Adrenal gland (tissue), 12 donors: ENCODE measurements around the gene H2BK1. TPM values are rescaled to one million over a fixed set of nuclear protein-coding genes. Genes with fewer than 3 reads are reported as not detected.
A peak's percentile ranks its signal among the peaks of the same experiment; 100 is the strongest.

Experiments used
- DNase-seq, 7 donors: peaks; one replicate each; pipeline ENCODE4 v3.0.0-alpha.2; 2019 to 2020
- H3K27ac ChIP-seq, 5 donors: fragments of 200-600 bp; sonication (generic) in 4 of 5; 1 replicate in 3 of 5; 2 replicates in 2 of 5; pipeline versions ENCODE4 v1.5.1 to v1.8.0; 2016 to 2020; ENCODE audit warnings: mild to moderate bottlenecking in 1 of 5
- H3K27me3 ChIP-seq: fragments of 200-600 bp; 2 replicates; pipeline ENCODE4 v1.8.0; 2021
- H3K36me3 ChIP-seq, 2 donors: fragments of 200-600 bp; replicated peaks in 1 of 2; 1 replicate in 1 of 2; 2 replicates in 1 of 2; pipeline versions ENCODE4 v1.5.1 to v1.8.0; 2018 to 2022
- H3K4me1 ChIP-seq, 2 donors: fragments of 200-600 bp; replicated peaks in 1 of 2; 1 replicate in 1 of 2; 2 replicates in 1 of 2; pipeline versions ENCODE4 v1.5.1 to v1.8.0; 2018 to 2021
- H3K4me3 ChIP-seq, 4 donors: fragments of 200-600 bp; sonication (generic) in 3 of 4; one replicate each; pipeline ENCODE4 v1.5.1; 2016 to 2018
- H3K9me3 ChIP-seq, 3 donors: fragments of 200-600 bp; sonication (generic) in 1 of 3; replicated peaks in 1 of 3; 1 replicate in 2 of 3; 2 replicates in 1 of 3; pipeline versions ENCODE4 v1.5.1 to v1.8.0; 2016 to 2021
- POLR2A ChIP-seq, 2 donors: fragments of 450-650 bp; IDR thresholded peaks; one replicate each; pipeline ENCODE4 v1.6.1; 2017; ENCODE audit warnings: antibody characterized with exemption in 2 of 2, mild to moderate bottlenecking in 2 of 2, moderate library complexity in 1 of 2
- WGBS, 4 donors: extraction: QIAGEN DNeasy Blood & Tissue Kit in 2 of 4; methylation state at CpG; one replicate each; pipeline versions ENCODE4 v1.1.5 to v1.1.7; 2013 to 2017; 5-methylcytosine and 5-hydroxymethylcytosine counted together
- intact Hi-C, 2 donors: fragments of 100-400 bp; cut with DNase I; formaldehyde crosslinking; loops; one replicate each; pipeline versions ENCODE4 v1.14.1 to v1.15.0; 2022 to 2023
- polyA plus RNA-seq, 3 donors: library from polyadenylated mRNA; stranded (reverse); fragments of 200-250 nt in 2 of 3; fragments of 350-450 nt in 1 of 3; fragmentation: Illumina TruSeq in 1 of 3; extraction: RNeasy Lipid Tissue Mini Kit (QIAGEN cat#74804) in 1 of 3; gene quantifications; one replicate each; pipeline ENCODE4 v1.2.3, GENCODE V29; 2013 to 2014
- total RNA-seq, 9 donors: library from RNA; depleted of rRNA in 4 of 9; stranded (reverse); fragments of >200 nt in 4 of 9; fragments of 120-200 nt in 1 of 9; fragmentation: NEBNext Ultra II Directional in 1 of 9; extraction: Animal tissue kit (Norgen Biotek cat#: 25700) in 1 of 9; gene quantifications; one replicate each; pipeline versions ENCODE4 v1.1.0 to v1.2.4, GENCODE V29; 2013 to 2023
- TF ChIP-seq, protein P1 (sequence below), 6 experiments: fragments of 450-650 bp in 4 of 6; fragments of 200-600 bp in 2 of 6; sonication (generic) in 1 of 6; IDR thresholded peaks; 1 replicate in 5 of 6; 2 replicates in 1 of 6; pipeline versions ENCODE4 v1.5.1 to v1.8.0; 2016 to 2021; ENCODE audit warnings: antibody characterized with exemption in 6 of 6, mild to moderate bottlenecking in 2 of 6, moderate library complexity in 1 of 6
- donor health status: healthy with polysubstance abuse.
- donor health status: Bipolar disorder and iron deficiency.
- donor health status: DM: yes; HTN: yes; CAD: no.
- donor health status: DM: no; HTN: no; CAD: no.
- donor health status: DM: no; HTN: no; CAD: no.
- donor health status: DM: yes; HTN: yes; CAD: no.

H2BK1 gene
- total and polyA plus RNA-seq, 12 donors = not detected

DNA sequence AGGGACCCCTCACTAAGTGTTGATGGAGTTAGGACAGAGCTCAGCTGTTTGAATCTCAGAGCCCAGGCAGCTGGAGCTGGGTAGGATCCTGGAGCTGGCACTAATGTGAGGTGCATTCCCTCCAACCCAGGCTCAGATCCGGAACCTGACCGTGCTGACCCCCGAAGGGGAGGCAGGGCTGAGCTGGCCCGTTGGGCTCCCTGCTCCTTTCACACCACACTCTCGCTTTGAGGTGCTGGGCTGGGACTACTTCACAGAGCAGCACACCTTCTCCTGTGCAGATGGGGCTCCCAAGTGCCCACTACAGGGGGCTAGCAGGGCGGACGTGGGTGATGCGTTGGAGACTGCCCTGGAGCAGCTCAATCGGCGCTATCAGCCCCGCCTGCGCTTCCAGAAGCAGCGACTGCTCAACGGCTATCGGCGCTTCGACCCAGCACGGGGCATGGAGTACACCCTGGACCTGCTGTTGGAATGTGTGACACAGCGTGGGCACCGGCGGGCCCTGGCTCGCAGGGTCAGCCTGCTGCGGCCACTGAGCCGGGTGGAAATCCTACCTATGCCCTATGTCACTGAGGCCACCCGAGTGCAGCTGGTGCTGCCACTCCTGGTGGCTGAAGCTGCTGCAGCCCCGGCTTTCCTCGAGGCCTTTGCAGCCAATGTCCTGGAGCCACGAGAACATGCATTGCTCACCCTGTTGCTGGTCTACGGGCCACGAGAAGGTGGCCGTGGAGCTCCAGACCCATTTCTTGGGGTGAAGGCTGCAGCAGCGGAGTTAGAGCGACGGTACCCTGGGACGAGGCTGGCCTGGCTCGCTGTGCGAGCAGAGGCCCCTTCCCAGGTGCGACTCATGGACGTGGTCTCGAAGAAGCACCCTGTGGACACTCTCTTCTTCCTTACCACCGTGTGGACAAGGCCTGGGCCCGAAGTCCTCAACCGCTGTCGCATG lies 27.2 kb upstream of the H2BK1 start:
- intact Hi-C loops = no loop called here
- DNase-seq = no peak
- Histone ChIP-seq H3K9me3 (no peaks in the 10 kb centered on the region), H3K36me3 (peaks cover 0 to 76% of the 10 kb centered on the region in 2 donors), H3K4me1 (peaks cover 11 to 12% of the 10 kb centered on the region in 2 donors), H3K27me3 (no peaks in the 10 kb centered on the region), H3K27ac (no peak overlapping the region), H3K4me3 (no peak overlapping the region)
- 85 to 88% (median 87%) methylated on average over 22 to 44 of the region's 44 CpGs for WGBS, 4 donors
- TF ChIP-seq POLR2A (IDR thresholded peaks at IDR 0.05) = no peak
- TF ChIP-seq, protein P1, sequence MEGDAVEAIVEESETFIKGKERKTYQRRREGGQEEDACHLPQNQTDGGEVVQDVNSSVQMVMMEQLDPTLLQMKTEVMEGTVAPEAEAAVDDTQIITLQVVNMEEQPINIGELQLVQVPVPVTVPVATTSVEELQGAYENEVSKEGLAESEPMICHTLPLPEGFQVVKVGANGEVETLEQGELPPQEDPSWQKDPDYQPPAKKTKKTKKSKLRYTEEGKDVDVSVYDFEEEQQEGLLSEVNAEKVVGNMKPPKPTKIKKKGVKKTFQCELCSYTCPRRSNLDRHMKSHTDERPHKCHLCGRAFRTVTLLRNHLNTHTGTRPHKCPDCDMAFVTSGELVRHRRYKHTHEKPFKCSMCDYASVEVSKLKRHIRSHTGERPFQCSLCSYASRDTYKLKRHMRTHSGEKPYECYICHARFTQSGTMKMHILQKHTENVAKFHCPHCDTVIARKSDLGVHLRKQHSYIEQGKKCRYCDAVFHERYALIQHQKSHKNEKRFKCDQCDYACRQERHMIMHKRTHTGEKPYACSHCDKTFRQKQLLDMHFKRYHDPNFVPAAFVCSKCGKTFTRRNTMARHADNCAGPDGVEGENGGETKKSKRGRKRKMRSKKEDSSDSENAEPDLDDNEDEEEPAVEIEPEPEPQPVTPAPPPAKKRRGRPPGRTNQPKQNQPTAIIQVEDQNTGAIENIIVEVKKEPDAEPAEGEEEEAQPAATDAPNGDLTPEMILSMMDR (IDR thresholded peaks at IDR 0.05) = no peak

DNA sequence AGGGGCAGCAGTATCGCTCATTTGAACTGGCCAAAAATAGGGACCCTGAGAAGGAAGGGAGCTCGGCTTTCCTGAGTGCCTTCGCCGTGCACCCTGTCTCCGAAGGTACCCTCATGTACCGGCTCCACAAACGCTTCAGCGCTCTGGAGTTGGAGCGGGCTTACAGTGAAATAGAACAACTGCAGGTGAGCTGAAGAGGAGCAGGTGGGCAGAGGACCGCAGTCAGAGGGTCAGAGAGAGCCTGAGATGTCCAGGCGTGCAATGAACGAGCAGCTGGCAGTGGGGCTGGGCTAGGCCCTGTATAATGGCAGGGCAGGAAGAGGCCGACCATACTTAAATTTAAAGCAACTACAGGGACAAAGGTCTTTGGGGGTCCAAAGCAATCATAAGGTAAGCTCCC lies 26.1 kb upstream of the H2BK1 start:
- 85 to 88% (median 88%) methylated on average over 13 of the region's 13 CpGs for WGBS, 4 donors
- H3K27ac ChIP-seq = no peak overlapping the region
- no peaks in the 10 kb centered on the region for H3K9me3 ChIP-seq
- DNase-seq = no peak
- intact Hi-C loops = no loop called here
- no peaks in the 10 kb centered on the region for H3K27me3 ChIP-seq
- H3K4me1 ChIP-seq = peaks cover 15 to 17% of the 10 kb centered on the region in 2 donors
- H3K4me3 ChIP-seq = no peak overlapping the region
- TF ChIP-seq, protein P1 (IDR thresholded peaks at IDR 0.05) = no peak
- no peak for TF ChIP-seq POLR2A (IDR thresholded peaks at IDR 0.05)
- peaks cover 0 to 66% of the 10 kb centered on the region in 2 donors for H3K36me3 ChIP-seq

DNA sequence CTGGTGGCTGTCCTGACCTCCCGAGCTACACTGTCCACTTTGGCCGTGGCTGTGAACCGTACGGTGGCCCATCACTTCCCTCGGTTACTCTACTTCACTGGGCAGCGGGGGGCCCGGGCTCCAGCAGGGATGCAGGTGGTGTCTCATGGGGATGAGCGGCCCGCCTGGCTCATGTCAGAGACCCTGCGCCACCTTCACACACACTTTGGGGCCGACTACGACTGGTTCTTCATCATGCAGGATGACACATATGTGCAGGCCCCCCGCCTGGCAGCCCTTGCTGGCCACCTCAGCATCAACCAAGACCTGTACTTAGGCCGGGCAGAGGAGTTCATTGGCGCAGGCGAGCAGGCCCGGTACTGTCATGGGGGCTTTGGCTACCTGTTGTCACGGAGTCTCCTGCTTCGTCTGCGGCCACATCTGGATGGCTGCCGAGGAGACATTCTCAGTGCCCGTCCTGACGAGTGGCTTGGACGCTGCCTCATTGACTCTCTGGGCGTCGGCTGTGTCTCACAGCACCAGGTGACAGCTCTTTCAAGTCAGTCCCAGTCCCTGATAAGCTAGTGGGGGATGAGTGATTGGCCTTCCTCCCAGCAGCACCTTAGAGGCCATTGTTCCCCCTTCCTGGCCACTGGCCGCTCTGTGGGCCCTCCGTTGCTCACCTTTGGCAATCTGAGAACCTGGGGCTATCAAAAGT lies 25.0 kb upstream of the H2BK1 start:
- no peak overlapping the region for H3K27ac ChIP-seq
- intact Hi-C loops = no loop called here
- no peak overlapping the region for H3K4me3 ChIP-seq
- no peak for TF ChIP-seq POLR2A (IDR thresholded peaks at IDR 0.05)
- TF ChIP-seq, protein P1 (IDR thresholded peaks at IDR 0.05) = no peak
- H3K27me3 ChIP-seq = no peaks in the 10 kb centered on the region
- peak in 1 of 7 donors; percentile 25 for DNase-seq
- H3K9me3 ChIP-seq = no peaks in the 10 kb centered on the region
- H3K4me1 ChIP-seq = peaks cover 17 to 28% of the 10 kb centered on the region in 2 donors
- 89 to 90% (median 89%) methylated on average over 20 to 28 of the region's 28 CpGs for WGBS, 4 donors
- peaks cover 0 to 56% of the 10 kb centered on the region in 2 donors for H3K36me3 ChIP-seq

DNA sequence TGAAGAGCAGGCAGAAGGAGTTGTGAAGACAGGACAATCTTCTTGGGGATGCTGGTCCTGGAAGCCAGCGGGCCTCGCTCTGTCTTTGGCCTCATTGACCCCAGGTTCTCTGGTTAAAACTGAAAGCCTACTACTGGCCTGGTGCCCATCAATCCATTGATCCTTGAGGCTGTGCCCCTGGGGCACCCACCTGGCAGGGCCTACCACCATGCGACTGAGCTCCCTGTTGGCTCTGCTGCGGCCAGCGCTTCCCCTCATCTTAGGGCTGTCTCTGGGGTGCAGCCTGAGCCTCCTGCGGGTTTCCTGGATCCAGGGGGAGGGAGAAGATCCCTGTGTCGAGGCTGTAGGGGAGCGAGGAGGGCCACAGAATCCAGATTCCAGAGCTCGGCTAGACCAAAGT lies 23.5 kb upstream of the H2BK1 start:
- Histone ChIP-seq H3K27ac (peak overlapping the region in 4 of 5 donors; percentile 84 to 94 (median 89)), H3K36me3 (peaks cover 0 to 42% of the 10 kb centered on the region in 2 donors), H3K4me1 (peaks cover 17 to 28% of the 10 kb centered on the region in 2 donors), H3K27me3 (no peaks in the 10 kb centered on the region), H3K4me3 (peak overlapping the region in 2 of 4 donors; percentile 87 to 94), H3K9me3 (no peaks in the 10 kb centered on the region)
- TF ChIP-seq, protein P1 (IDR thresholded peaks at IDR 0.05) = no peak
- no peak for TF ChIP-seq POLR2A (IDR thresholded peaks at IDR 0.05)
- DNase-seq = peak in 1 of 7 donors; percentile 33
- WGBS, 4 donors = 69 to 87% (median 74%) methylated on average over 5 to 9 of the region's 9 CpGs
- intact Hi-C loops = no loop called here
